ENCODE results near the gene HAUS5. TPM values are rescaled to one million over a fixed set of nuclear protein-coding genes. Genes with fewer than 3 reads are reported as not detected.

Gene HAUS5
- total and polyA plus RNA-seq, 2 of the 8 experiments (the other 6 are each of a cell fraction or from before 2014, with no cell fraction given), result 13.8 to 25.7 TPM

DNA sequence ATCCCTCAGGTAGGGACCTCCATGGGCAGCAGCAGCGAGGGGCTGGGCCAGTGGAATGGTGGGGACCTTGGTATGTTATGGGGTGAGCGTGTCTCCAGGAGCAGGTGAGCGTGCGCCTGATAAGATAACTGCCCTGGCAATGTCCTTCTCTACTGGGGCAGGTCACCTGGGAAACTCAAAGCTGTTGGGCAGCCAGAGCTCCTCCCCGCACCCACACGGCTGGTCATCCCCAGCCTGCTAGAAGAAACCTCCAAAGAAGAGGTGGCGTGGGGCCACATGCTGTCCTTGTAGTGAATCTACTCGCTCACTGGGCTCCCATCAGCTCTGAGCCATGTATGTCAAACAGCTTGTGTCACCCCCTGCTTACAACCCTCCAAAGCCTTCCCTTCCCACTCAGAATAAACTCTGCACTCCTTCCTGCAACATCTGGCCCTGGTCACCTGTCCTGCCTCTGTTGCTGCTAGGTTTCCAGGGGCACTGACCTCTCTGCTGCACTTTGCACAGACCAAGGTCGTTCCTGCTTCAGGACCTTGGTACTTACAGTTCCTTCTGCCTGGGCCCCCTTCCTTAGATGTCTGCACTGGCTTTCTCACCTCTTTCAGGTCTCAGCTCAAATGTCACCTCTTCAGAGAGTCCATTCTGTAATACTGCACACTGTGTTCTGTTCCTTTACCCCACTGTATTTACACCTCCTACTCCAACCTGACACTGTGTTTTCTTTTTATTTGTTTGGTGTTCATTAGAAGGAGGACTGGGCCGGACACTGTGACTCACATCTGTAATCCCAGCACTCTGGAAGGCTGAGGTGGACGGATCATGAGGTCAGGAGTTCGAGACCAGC lies 47.3 kb upstream of the HAUS5 start:
- FAIRE-seq (no peak), DNase-seq (ENCODE audit: low read depth in 1 of 2, low spot score in 2 of 2) (no peak)
- Histone ChIP-seq H3K18ac (ENCODE audit: extremely low read depth, low read length) (no peak overlapping the region), H3K56ac (replicated peaks; ENCODE audit: insufficient read length, low read depth, low read length) (no peak overlapping the region), H3K79me1 (ENCODE audit: low read depth, low read length) (no peaks in the 10 kb centered on the region), H3K36me3 (ENCODE audit: control insufficient read depth in 2 of 4, insufficient read depth in 4 of 4, low read length in 3 of 4) (no peaks in the 10 kb centered on the region), H2BK20ac (ENCODE audit: low read length) (no peak overlapping the region), H3K4ac (replicated peaks; ENCODE audit: insufficient read length, low read depth, low read length) (no peak overlapping the region), H3K23ac (ENCODE audit: insufficient read length) (no peak overlapping the region), H3K27ac (ENCODE audit: low read depth, low read length) (no peak overlapping the region), H2BK15ac (ENCODE audit: low read length) (0 out of 2 replicates have a peak overlapping the region, but pooled peaks have one; percentile 88), H3K79me2 (ENCODE audit: control insufficient read depth in 1 of 2, insufficient read depth in 2 of 2, low read length in 2 of 2) (no peaks in the 10 kb centered on the region), H4K8ac (ENCODE audit: extremely low read depth, insufficient read depth, low read length) (no peak overlapping the region), H3K4me1 (replicated peaks in 1 of 4; ENCODE audit: control insufficient read depth in 3 of 4, insufficient read depth in 4 of 4, low read length in 3 of 4) (peaks cover 0 to 4% (median 0%) of the 10 kb centered on the region in 4 experiments; a peak in 1 of 7 replicates), H4K91ac (replicated peaks; ENCODE audit: insufficient read length, low read length) (no peak overlapping the region), H4K5ac (ENCODE audit: insufficient read length, low read depth, low read length) (no peak overlapping the region), H3K4me3 (ENCODE audit: extremely low read depth in 1 of 4, insufficient read depth in 2 of 4, low read depth in 3 of 4, low read length in 4 of 4) (no peak overlapping the region), H3K27me3 (replicated peaks in 1 of 4; ENCODE audit: control insufficient read depth in 3 of 4, extremely low read depth in 1 of 4, insufficient read depth in 3 of 4, low read length in 3 of 4) (peaks cover 0 to 4% (median 2%) of the 10 kb centered on the region in 4 experiments; a peak in 5 of 7 replicates), H3K9me3 (ENCODE audit: insufficient read depth in 2 of 2, low read depth in 1 of 2, low read length in 1 of 2) (no peaks in the 10 kb centered on the region; a peak in 1 of 4 replicates), H2BK12ac (ENCODE audit: low read depth, low read length) (no peak overlapping the region), H2BK120ac (replicated peaks; ENCODE audit: low read depth, low read length) (no peak overlapping the region), H3K9ac (replicated peaks in 1 of 4; ENCODE audit: extremely low read depth in 1 of 4, low read depth in 3 of 4, low read length in 3 of 4) (no peak overlapping the region), H3K4me2 (ENCODE audit: insufficient read depth in 1 of 2, low read depth in 2 of 2, low read length in 2 of 2) (no peak overlapping the region), H3K23me2 (ENCODE audit: low read depth, low read length) (no peaks in the 10 kb centered on the region), H2AK5ac (ENCODE audit: low read depth, low read length) (no peak overlapping the region), H4K20me1 (replicated peaks in 1 of 2; ENCODE audit: control insufficient read depth in 1 of 2, insufficient read depth in 2 of 2, low read length in 2 of 2) (peaks cover 0 to 2% of the 10 kb centered on the region in 2 experiments), H2BK5ac (ENCODE audit: low read depth, low read length) (no peak overlapping the region), H2AFZ (ENCODE audit: low read length) (no peak overlapping the region), H3K14ac (ENCODE audit: insufficient read length) (no peak overlapping the region)
- ChIA-PET POLR2A (ENCODE audit: partially characterized antibody) (interaction anchor here (1.0 kb wide), 1 partner anchor 55 kb away, joined by 3 read pairs; no protein-coding TSS in a partner anchor), CTCF (ENCODE audit: partially characterized antibody) (interaction anchor here (0.9 to 3.1 kb wide), 8 partner anchors 9 to 116 kb away, joined by 3 to 19 read pairs (median 6); no protein-coding TSS in a partner anchor)
- WGBS, 2 experiments (ENCODE audit: extremely low coverage in 1 of 2, insufficient coverage in 1 of 2, insufficient read length in 1 of 2, insufficient replicate concordance in 2 of 2, low coverage in 1 of 2, low lambda C conversion rate in 2 of 2, missing lambda C conversion rate in 1 of 2), result 93% methylated on average over 12 of the region's 12 CpGs; no CpG with 5 or more reads in 1 of the 2 experiments
- TF ChIP-seq CTBP2 (IDR thresholded peaks at IDR 0.05; ENCODE audit: borderline replicate concordance, insufficient read depth, insufficient read length, low read length), result no peak
- TF ChIP-seq CREB1 (IDR thresholded peaks at IDR 0.05), result no peak
- TF ChIP-seq CBX5 (IDR thresholded peaks at IDR 0.05; ENCODE audit: low read depth, low read length), result no peak
- no peak for TF ChIP-seq RFX5 (IDR thresholded peaks at IDR 0.05; ENCODE audit: borderline replicate concordance, low read depth, low read length)
- TF ChIP-seq RAD21 (IDR thresholded peaks at IDR 0.05 in 1 of 2, conservative IDR thresholded peaks at IDR 0.05 in 1 of 2; ENCODE audit: low read depth in 2 of 2, low read length in 2 of 2), result no peak
- TF ChIP-seq SIRT6 (IDR thresholded peaks at IDR 0.05; ENCODE audit: low read length), result no peak
- TF ChIP-seq, protein P1, sequence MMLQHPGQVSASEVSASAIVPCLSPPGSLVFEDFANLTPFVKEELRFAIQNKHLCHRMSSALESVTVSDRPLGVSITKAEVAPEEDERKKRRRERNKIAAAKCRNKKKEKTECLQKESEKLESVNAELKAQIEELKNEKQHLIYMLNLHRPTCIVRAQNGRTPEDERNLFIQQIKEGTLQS (IDR thresholded peaks at IDR 0.05; ENCODE audit: insufficient read depth, low read depth, low read length), result no peak
